HG03108 (cell line): ENCODE data around the gene CDH23.

Experiments
- ATAC-seq: cut with Tn5 transposase; IDR thresholded peaks from one replicate; pipeline ENCODE4 v1.9.1; 2021; ENCODE audit warnings: moderate library complexity; ENCODE audit not compliant: unreplicated experiment

CDH23 gene

GRCh38 chr10:71463111-71463510 is 66.4 kb downstream of the CDH23 start:
- no peak for ATAC-seq

- no peak for ATAC-seq
Measured at GRCh38 chr10:71465551-71466252, 69.0 kb downstream of the CDH23 start.

- ATAC-seq: no peak
Measured at GRCh38 chr10:71466330-71466729, 69.6 kb downstream of the CDH23 start.

GRCh38 chr10:71467161-71467560 is 70.4 kb downstream of the CDH23 start:
- no peak for ATAC-seq

- no peak for ATAC-seq
Measured at GRCh38 chr10:71467569-71468362, 71.0 kb downstream of the CDH23 start.

GRCh38 chr10:71468363-71469094 is 71.8 kb downstream of the CDH23 start:
- ATAC-seq: no peak

- no peak for ATAC-seq
Measured at GRCh38 chr10:71471006-71471405, 74.3 kb downstream of the CDH23 start.

- ATAC-seq: no peak
Measured at GRCh38 chr10:71471957-71472365, 75.2 kb downstream of the CDH23 start.

- ATAC-seq: no peak
Measured at GRCh38 chr10:71472466-71472865, 75.7 kb downstream of the CDH23 start.

GRCh38 chr10:71472912-71473311 is 76.2 kb downstream of the CDH23 start:
- ATAC-seq: no peak

GRCh38 chr10:71473671-71474599 is 77.2 kb downstream of the CDH23 start:
- no peak for ATAC-seq

- ATAC-seq: no peak
Measured at GRCh38 chr10:71474702-71475242, 78.1 kb downstream of the CDH23 start.

GRCh38 chr10:71475243-71475871 is 78.6 kb downstream of the CDH23 start:
- ATAC-seq: no peak

GRCh38 chr10:71476228-71477011 is 79.7 kb downstream of the CDH23 start:
- no peak for ATAC-seq

- no peak for ATAC-seq
Measured at GRCh38 chr10:71478173-71478572, 81.5 kb downstream of the CDH23 start.

GRCh38 chr10:71478813-71479365 is 82.2 kb downstream of the CDH23 start:
- ATAC-seq: no peak

GRCh38 chr10:71479831-71480230 is 83.1 kb downstream of the CDH23 start:
- ATAC-seq: no peak

GRCh38 chr10:71480662-71481061 is 83.9 kb downstream of the CDH23 start:
- no peak for ATAC-seq
